Measurements from ENCODE around the gene IL16. TPM values are rescaled to one million over a fixed set of nuclear protein-coding genes. Genes with fewer than 3 reads are reported as not detected.
A peak's percentile ranks its signal among the peaks of the same experiment; 100 is the strongest.

IL16 gene
- total RNA-seq, 3 donors from 2014 or later, result 11.1 to 40.5 (median 20.3) TPM

- no peaks in the 10 kb centered on the region for H3K36me3 ChIP-seq
- H3K9me3 ChIP-seq, result no peaks in the 10 kb centered on the region
- H3K27ac ChIP-seq, result peak overlapping the region in 1 of 2 donors; percentile 44
- no peaks in the 10 kb centered on the region for H3K4me1 ChIP-seq
- H3K4me3 ChIP-seq, result no peak overlapping the region
- DNase-seq (ENCODE audit: low spot score in 2 of 2), result peak; percentile 44 to 69
- TF ChIP-seq POLR2AphosphoS5 (IDR thresholded peaks at IDR 0.05), result peak in 1 of 3 donors; percentile 57
- TF ChIP-seq POLR2A (IDR thresholded peaks at IDR 0.05), result no peak
- TF ChIP-seq CTCF (IDR thresholded peaks at IDR 0.05), result peak; percentile 74 to 86 (median 76)
- intact Hi-C loops (cut with DNase I; ENCODE audit: low total_unique reads), result no loop called here
- H3K27me3 ChIP-seq, result no peaks in the 10 kb centered on the region
Observed at GRCh38 chr15:81274931-81275707, 78.4 kb downstream of the IL16 start.

DNA sequence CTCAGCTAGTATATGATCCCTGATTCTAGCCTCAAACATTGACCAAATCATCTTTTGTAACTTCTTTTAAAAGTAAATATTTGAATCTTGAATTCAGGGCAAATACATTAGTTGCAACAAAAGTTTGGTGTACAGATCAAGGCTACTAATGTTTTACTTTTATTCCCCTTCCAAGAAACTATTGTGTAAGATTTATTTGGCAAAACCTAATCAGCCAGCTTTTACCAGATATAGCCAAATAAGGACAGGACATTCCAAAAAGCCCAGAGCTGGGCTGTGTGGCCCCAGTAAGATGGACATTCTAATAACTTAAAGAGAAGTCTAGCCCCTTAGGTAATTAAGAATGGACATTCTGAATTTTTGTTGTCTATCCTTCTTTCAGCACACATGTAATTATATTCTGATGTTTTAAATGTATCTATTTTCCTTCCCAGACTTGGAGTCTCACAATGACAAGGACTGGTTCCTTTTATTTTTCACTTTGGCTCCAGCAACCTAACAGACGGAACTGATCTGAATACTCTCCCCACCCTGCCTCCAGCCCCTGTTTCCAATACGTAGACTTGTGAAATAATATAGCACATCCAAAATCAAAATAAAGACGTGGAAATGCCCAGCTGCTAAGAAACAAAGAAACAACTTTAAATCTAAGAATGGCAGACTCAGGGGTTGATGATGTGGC, 79.2 kb downstream of the IL16 start:
- intact Hi-C loops (cut with DNase I; ENCODE audit: low total_unique reads), result no loop called here
- H3K4me3 ChIP-seq, result no peak overlapping the region
- no peaks in the 10 kb centered on the region for H3K4me1 ChIP-seq
- no peaks in the 10 kb centered on the region for H3K36me3 ChIP-seq
- H3K27me3 ChIP-seq, result no peaks in the 10 kb centered on the region
- TF ChIP-seq POLR2A (IDR thresholded peaks at IDR 0.05), result no peak
- no peak for TF ChIP-seq CTCF (IDR thresholded peaks at IDR 0.05)
- DNase-seq (ENCODE audit: low spot score in 2 of 2), result no peak
- no peaks in the 10 kb centered on the region for H3K9me3 ChIP-seq
- peak overlapping the region; percentile 46 to 48 for H3K27ac ChIP-seq

DNA sequence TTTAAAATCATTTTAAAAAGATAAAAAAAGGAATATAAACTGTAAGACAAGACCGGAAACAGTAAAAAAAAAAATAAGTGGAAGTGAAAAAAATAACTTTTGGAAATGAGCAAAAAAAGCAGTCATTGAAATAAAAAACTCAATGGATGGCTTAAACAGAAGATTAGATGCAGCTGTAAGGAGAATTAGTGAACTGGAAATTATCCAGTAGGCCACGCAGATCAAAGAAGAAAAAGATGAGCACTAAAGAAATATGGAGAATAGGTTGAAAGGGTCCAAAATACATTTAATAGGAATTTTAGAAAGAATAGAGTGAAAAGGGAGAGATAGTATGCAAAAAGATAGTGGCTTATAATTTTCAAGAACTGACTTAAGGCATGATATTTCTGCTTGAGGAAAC, 80.3 kb downstream of the IL16 start:
- Histone ChIP-seq H3K27ac (no peak overlapping the region), H3K27me3 (no peaks in the 10 kb centered on the region), H3K4me3 (no peak overlapping the region), H3K9me3 (no peaks in the 10 kb centered on the region), H3K36me3 (no peaks in the 10 kb centered on the region), H3K4me1 (no peaks in the 10 kb centered on the region)
- intact Hi-C loops (cut with DNase I; ENCODE audit: low total_unique reads), result no loop called here
- TF ChIP-seq POLR2AphosphoS5 (IDR thresholded peaks at IDR 0.05) (no peak), CTCF (IDR thresholded peaks at IDR 0.05) (no peak), POLR2A (IDR thresholded peaks at IDR 0.05) (no peak)
- no peak for DNase-seq (ENCODE audit: low spot score in 2 of 2)

DNA sequence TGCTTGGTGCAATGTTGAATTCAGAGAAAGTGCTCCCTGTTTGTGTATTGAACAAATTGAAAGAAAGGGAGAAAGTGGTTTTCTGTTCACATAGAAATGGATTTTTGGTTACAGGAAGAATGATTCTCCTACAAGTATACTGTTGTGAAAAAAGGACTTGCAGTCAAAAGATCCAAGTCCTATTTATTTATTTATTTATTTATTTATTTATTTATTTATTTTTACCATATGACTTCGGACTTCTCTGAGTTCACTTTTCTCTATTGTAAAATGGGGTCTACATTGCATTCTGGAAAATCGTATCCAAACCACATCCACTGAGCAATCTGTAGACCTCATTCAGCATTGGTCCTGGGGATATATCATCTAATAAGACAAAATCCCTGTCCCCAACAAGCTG, 81.2 kb downstream of the IL16 start:
- intact Hi-C loops (cut with DNase I; ENCODE audit: low total_unique reads), result no loop called here

More for the DNA sequence above, 81.2 kb downstream of the IL16 start:
- Histone ChIP-seq H3K27ac (no peak overlapping the region), H3K4me3 (no peak overlapping the region), H3K9me3 (no peaks in the 10 kb centered on the region), H3K36me3 (no peaks in the 10 kb centered on the region), H3K27me3 (no peaks in the 10 kb centered on the region), H3K4me1 (no peaks in the 10 kb centered on the region)
- TF ChIP-seq POLR2A (IDR thresholded peaks at IDR 0.05) (no peak), CTCF (IDR thresholded peaks at IDR 0.05) (no peak), POLR2AphosphoS5 (IDR thresholded peaks at IDR 0.05) (no peak)
- DNase-seq (ENCODE audit: low spot score in 2 of 2), result no peak

Data from breast epithelium (tissue), 4 donors.